GM12878 (cell line): ENCODE measurements around the gene PELO. TPM values are rescaled to one million over a fixed set of nuclear protein-coding genes. Genes with fewer than 3 reads are reported as not detected.

ENCODE experiments used
- ASH2L ChIP-seq: fragments of 300-600, 200-600 bp; sonication (generic); IDR thresholded peaks from 2 replicates; pipeline ENCODE4 v1.6.1; 2017; ENCODE audit warnings: low read depth, mild to moderate bottlenecking, borderline replicate concordance
- CHD2 ChIP-seq: IDR thresholded peaks from 2 replicates; pipeline ENCODE4 v1.6.1; 2011; ENCODE audit warnings: low read depth, low read length, improper control_type of control experiment, borderline replicate concordance
- CREB1 ChIP-seq: IDR thresholded peaks from 2 replicates; pipeline ENCODE4 v1.6.1; 2012; ENCODE audit warnings: low read depth, mild to moderate bottlenecking, inconsistent platforms
- GABPA ChIP-seq: IDR thresholded peaks from 2 replicates; pipeline ENCODE4 v1.6.1; 2014; ENCODE audit warnings: antibody characterized with exemption, low read depth, mild to moderate bottlenecking, inconsistent platforms
- IKZF2 ChIP-seq, 2 experiments: fragments of 450-650 bp; IDR thresholded peaks; 2 replicates each; pipeline ENCODE4 v1.6.1; 2017; ENCODE audit warnings: mild to moderate bottlenecking in 2 of 2, moderate library complexity in 2 of 2
- JUNB ChIP-seq: IDR thresholded peaks from 2 replicates; pipeline ENCODE4 v1.6.1; 2016; ENCODE audit warnings: antibody characterized with exemption, mild to moderate bottlenecking
- NFIC ChIP-seq: IDR thresholded peaks from 2 replicates; pipeline ENCODE4 v1.6.1; 2012; ENCODE audit warnings: low read depth, mild to moderate bottlenecking, inconsistent platforms, low read length, moderate library complexity
- POLR2AphosphoS2 ChIP-seq: IDR thresholded peaks from 2 replicates; pipeline ENCODE4 v1.6.1; 2011; ENCODE audit warnings: low read depth, mild to moderate bottlenecking, low read length, improper control_type of control experiment, moderate library complexity
- SIX5 ChIP-seq: IDR thresholded peaks from 2 replicates; pipeline ENCODE4 v1.6.1; 2011; ENCODE audit warnings: mild to moderate bottlenecking, low read depth, low read length, moderate library complexity; ENCODE audit not compliant: severe bottlenecking
- ZNF274 ChIP-seq: IDR thresholded peaks from one replicate; pipeline ENCODE4 v1.8.0; 2011; ENCODE audit not compliant: insufficient read length, insufficient read depth
- polyA plus RNA-seq, 11 experiments: library from polyadenylated mRNA; depleted of rRNA in 4 of 11; unstranded in 6 of 11; stranded (reverse) in 5 of 11; fragments of >200 nt; fragmentation: Nextera tagmentation in 4 of 11; fragmentation: Illumina TruSeq in 1 of 11; extraction: Ambion mirVana in 4 of 11; extraction: Trizol in 1 of 11; gene quantifications; 1 replicate in 1 of 11; 2 replicates in 10 of 11; pipeline versions ENCODE4 v1.2.1 to v1.2.3, GENCODE V29; 2011 to 2016; ENCODE audit warnings: inconsistent platforms in 2 of 11, missing spikeins in 2 of 11, low read depth in 1 of 11
- total RNA-seq, 4 experiments: library from RNA; depleted of rRNA in 3 of 4; stranded (reverse); fragments of >200 nt in 3 of 4; fragmentation: Illumina TruSeq in 1 of 4; extraction: Trizol in 1 of 4; gene quantifications; 2 replicates each; pipeline versions ENCODE4 v1.2.1 to v1.2.3, GENCODE V29; 2013 to 2021
- TF ChIP-seq, protein P1 (sequence below): fragments of 450-650 bp; IDR thresholded peaks from 2 replicates; pipeline ENCODE4 v1.6.1; 2018; ENCODE audit warnings: mild to moderate bottlenecking, low read depth, moderate library complexity; ENCODE audit not compliant: partially characterized antibody
- TF ChIP-seq, protein P2 (sequence below): fragments of 450-650 bp; IDR thresholded peaks from 2 replicates; pipeline ENCODE4 v1.6.1; 2017; ENCODE audit warnings: antibody characterized with exemption, mild to moderate bottlenecking, moderate library complexity
- TF ChIP-seq, protein P3 (sequence below): fragments of 450-650 bp; IDR thresholded peaks from 2 replicates; pipeline ENCODE4 v1.6.1; 2017; ENCODE audit warnings: borderline replicate concordance
- TF ChIP-seq, protein P4 (sequence below): fragments of 450-650 bp; IDR thresholded peaks from 2 replicates; pipeline ENCODE4 v1.6.1; 2016; ENCODE audit warnings: mild to moderate bottlenecking
- TF ChIP-seq, protein P5 (sequence below): fragments of 450-650 bp; IDR thresholded peaks from 2 replicates; pipeline ENCODE4 v1.6.1; 2017; ENCODE audit warnings: mild to moderate bottlenecking, moderate library complexity

Gene PELO
- total and polyA plus RNA-seq, 10 of the 15 experiments (the other 5 are each of a cell fraction or from before 2014, with no cell fraction given), result 5.6 to 11.9 (median 8.7) TPM

DNA sequence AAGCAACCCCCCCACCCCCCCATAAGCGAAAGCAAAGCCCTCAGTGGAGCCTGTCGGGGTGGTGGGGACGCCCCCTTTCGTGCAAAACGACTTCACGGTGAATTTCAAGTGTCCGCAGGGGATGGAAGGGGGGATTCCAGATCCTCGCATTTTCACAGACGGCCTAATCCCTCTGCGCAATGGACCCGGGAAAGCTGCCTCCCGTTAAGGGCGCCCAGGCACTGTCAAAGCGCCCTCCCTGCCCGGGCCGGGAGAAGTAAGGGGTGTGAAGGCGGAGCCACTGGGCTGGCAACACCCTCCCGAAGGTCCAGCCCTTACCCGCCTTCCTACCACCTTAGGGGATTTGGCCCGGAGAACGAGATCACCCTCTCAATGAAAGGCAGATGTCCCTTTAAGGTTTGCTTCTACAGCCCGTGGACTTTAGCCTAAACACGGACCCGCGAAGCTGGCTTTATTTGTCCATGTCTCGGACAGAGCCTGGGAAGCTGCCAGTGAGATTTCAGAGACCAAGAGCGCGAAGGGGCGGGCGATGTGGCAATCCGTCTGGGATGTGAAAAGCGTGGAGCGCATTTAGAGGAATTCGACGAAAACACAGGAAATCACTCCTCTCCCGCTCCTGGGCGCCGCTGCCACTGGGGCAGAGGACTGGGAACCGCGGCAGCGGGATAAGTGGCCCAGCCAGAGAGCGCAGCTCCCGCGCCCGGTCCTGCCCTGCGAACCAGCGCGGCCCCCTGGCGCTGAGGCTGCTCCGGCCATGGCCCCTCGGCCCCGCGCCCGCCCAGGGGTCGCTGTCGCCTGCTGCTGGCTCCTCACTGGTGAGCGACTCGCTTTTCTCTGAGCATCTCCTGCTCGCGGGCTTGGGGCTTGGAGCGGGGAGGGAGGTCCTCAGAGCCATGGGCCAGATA lies at the start of gene PELO, which contains the start of gene ITGA1 (continued):
- TF ChIP-seq CHD2, result no peak
- no peak for TF ChIP-seq ASH2L
- no peak for TF ChIP-seq ZNF274
- TF ChIP-seq SIX5, result no peak
- TF ChIP-seq POLR2AphosphoS2, result no peak
- TF ChIP-seq JUNB, result no peak
- TF ChIP-seq CREB1, result no peak
- no peak for TF ChIP-seq NFIC
- TF ChIP-seq, protein P1, sequence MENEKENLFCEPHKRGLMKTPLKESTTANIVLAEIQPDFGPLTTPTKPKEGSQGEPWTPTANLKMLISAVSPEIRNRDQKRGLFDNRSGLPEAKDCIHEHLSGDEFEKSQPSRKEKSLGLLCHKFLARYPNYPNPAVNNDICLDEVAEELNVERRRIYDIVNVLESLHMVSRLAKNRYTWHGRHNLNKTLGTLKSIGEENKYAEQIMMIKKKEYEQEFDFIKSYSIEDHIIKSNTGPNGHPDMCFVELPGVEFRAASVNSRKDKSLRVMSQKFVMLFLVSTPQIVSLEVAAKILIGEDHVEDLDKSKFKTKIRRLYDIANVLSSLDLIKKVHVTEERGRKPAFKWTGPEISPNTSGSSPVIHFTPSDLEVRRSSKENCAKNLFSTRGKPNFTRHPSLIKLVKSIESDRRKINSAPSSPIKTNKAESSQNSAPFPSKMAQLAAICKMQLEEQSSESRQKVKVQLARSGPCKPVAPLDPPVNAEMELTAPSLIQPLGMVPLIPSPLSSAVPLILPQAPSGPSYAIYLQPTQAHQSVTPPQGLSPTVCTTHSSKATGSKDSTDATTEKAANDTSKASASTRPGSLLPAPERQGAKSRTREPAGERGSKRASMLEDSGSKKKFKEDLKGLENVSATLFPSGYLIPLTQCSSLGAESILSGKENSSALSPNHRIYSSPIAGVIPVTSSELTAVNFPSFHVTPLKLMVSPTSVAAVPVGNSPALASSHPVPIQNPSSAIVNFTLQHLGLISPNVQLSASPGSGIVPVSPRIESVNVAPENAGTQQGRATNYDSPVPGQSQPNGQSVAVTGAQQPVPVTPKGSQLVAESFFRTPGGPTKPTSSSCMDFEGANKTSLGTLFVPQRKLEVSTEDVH, result no peak
- no peak for TF ChIP-seq GABPA
- TF ChIP-seq, protein P2, sequence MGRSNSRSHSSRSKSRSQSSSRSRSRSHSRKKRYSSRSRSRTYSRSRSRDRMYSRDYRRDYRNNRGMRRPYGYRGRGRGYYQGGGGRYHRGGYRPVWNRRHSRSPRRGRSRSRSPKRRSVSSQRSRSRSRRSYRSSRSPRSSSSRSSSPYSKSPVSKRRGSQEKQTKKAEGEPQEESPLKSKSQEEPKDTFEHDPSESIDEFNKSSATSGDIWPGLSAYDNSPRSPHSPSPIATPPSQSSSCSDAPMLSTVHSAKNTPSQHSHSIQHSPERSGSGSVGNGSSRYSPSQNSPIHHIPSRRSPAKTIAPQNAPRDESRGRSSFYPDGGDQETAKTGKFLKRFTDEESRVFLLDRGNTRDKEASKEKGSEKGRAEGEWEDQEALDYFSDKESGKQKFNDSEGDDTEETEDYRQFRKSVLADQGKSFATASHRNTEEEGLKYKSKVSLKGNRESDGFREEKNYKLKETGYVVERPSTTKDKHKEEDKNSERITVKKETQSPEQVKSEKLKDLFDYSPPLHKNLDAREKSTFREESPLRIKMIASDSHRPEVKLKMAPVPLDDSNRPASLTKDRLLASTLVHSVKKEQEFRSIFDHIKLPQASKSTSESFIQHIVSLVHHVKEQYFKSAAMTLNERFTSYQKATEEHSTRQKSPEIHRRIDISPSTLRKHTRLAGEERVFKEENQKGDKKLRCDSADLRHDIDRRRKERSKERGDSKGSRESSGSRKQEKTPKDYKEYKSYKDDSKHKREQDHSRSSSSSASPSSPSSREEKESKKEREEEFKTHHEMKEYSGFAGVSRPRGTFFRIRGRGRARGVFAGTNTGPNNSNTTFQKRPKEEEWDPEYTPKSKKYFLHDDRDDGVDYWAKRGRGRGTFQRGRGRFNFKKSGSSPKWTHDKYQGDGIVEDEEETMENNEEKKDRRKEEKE, result no peak
- TF ChIP-seq, protein P3, sequence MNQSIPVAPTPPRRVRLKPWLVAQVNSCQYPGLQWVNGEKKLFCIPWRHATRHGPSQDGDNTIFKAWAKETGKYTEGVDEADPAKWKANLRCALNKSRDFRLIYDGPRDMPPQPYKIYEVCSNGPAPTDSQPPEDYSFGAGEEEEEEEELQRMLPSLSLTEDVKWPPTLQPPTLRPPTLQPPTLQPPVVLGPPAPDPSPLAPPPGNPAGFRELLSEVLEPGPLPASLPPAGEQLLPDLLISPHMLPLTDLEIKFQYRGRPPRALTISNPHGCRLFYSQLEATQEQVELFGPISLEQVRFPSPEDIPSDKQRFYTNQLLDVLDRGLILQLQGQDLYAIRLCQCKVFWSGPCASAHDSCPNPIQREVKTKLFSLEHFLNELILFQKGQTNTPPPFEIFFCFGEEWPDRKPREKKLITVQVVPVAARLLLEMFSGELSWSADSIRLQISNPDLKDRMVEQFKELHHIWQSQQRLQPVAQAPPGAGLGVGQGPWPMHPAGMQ, result no peak
- TF ChIP-seq IKZF2 (IDR thresholded peaks at IDR 0.05), result peak; percentile 47 to 54; a peak in 3 of 4 replicates
- TF ChIP-seq, protein P4, sequence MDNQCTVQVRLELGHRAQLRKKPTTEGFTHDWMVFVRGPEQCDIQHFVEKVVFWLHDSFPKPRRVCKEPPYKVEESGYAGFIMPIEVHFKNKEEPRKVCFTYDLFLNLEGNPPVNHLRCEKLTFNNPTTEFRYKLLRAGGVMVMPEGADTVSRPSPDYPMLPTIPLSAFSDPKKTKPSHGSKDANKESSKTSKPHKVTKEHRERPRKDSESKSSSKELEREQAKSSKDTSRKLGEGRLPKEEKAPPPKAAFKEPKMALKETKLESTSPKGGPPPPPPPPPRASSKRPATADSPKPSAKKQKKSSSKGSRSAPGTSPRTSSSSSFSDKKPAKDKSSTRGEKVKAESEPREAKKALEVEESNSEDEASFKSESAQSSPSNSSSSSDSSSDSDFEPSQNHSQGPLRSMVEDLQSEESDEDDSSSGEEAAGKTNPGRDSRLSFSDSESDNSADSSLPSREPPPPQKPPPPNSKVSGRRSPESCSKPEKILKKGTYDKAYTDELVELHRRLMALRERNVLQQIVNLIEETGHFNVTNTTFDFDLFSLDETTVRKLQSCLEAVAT, result no peak
- TF ChIP-seq, protein P5, sequence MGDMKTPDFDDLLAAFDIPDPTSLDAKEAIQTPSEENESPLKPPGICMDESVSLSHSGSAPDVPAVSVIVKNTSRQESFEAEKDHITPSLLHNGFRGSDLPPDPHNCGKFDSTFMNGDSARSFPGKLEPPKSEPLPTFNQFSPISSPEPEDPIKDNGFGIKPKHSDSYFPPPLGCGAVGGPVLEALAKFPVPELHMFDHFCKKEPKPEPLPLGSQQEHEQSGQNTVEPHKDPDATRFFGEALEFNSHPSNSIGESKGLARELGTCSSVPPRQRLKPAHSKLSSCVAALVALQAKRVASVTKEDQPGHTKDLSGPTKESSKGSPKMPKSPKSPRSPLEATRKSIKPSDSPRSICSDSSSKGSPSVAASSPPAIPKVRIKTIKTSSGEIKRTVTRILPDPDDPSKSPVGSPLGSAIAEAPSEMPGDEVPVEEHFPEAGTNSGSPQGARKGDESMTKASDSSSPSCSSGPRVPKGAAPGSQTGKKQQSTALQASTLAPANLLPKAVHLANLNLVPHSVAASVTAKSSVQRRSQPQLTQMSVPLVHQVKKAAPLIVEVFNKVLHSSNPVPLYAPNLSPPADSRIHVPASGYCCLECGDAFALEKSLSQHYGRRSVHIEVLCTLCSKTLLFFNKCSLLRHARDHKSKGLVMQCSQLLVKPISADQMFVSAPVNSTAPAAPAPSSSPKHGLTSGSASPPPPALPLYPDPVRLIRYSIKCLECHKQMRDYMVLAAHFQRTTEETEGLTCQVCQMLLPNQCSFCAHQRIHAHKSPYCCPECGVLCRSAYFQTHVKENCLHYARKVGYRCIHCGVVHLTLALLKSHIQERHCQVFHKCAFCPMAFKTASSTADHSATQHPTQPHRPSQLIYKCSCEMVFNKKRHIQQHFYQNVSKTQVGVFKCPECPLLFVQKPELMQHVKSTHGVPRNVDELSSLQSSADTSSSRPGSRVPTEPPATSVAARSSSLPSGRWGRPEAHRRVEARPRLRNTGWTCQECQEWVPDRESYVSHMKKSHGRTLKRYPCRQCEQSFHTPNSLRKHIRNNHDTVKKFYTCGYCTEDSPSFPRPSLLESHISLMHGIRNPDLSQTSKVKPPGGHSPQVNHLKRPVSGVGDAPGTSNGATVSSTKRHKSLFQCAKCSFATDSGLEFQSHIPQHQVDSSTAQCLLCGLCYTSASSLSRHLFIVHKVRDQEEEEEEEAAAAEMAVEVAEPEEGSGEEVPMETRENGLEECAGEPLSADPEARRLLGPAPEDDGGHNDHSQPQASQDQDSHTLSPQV, result no peak
